DND-41 (cell line): ENCODE results near the gene PTPN1.

Experiments
- ATAC-seq: fragments of 200-7000 bp; cut with Tn5 transposase; 3 replicates; pipeline ENCODE4 v1.9.1; 2021; ENCODE audit warnings: low read depth; ENCODE audit not compliant: insufficient read depth
- DNase-seq: peaks from one replicate; pipeline ENCODE4 v3.0.0-alpha.2; 2020
- H2AFZ ChIP-seq: 2 replicates; pipeline ENCODE4 v1.6.0; 2012; ENCODE audit warnings: low read depth, low read length
- H3K27ac ChIP-seq: 2 replicates; pipeline ENCODE4 v1.5.1; 2012; ENCODE audit warnings: low read length, inconsistent platforms
- H3K27me3 ChIP-seq: fragments of 200-600 bp; sonication (generic); 2 replicates; pipeline ENCODE4 v1.6.0; 2012; ENCODE audit warnings: low read length, mild to moderate bottlenecking, inconsistent platforms; ENCODE audit not compliant: insufficient read depth, poor library complexity
- H3K36me3 ChIP-seq: 2 replicates; pipeline ENCODE4 v1.5.1; 2012; ENCODE audit warnings: low read length, inconsistent platforms; ENCODE audit not compliant: insufficient read depth
- H3K4me1 ChIP-seq: 2 replicates; pipeline ENCODE4 v1.5.1; 2012; ENCODE audit warnings: mild to moderate bottlenecking, low read length; ENCODE audit not compliant: insufficient read depth
- H3K4me2 ChIP-seq: 2 replicates; pipeline ENCODE4 v1.6.0; 2012; ENCODE audit warnings: mild to moderate bottlenecking, moderate library complexity, low read length, inconsistent platforms; ENCODE audit not compliant: insufficient read depth
- H3K4me3 ChIP-seq, 2 experiments: fragments of 200-600 bp in 1 of 2; shearing (Covaris generic) in 1 of 2; 2 replicates each; pipeline ENCODE4 v1.5.1; 2012 to 2016; ENCODE audit warnings: inconsistent platforms in 2 of 2, low read length in 2 of 2, mild to moderate bottlenecking in 2 of 2, low read depth in 1 of 2, moderate library complexity in 1 of 2
- H3K79me2 ChIP-seq: 2 replicates; pipeline ENCODE4 v1.6.0; 2012; ENCODE audit warnings: low read length, inconsistent platforms; ENCODE audit not compliant: insufficient read depth
- H3K9ac ChIP-seq: 2 replicates; pipeline ENCODE4 v1.6.0; 2012; ENCODE audit warnings: low read depth, mild to moderate bottlenecking, inconsistent platforms, low read length, moderate library complexity
- H3K9me3 ChIP-seq: 2 replicates; pipeline ENCODE4 v1.5.1; 2012; ENCODE audit warnings: low read length, moderate library complexity, mild to moderate bottlenecking, inconsistent platforms; ENCODE audit not compliant: insufficient read depth, severe bottlenecking
- H4K20me1 ChIP-seq: 2 replicates; pipeline ENCODE4 v1.6.0; 2012; ENCODE audit warnings: low read length; ENCODE audit not compliant: insufficient read depth
- EZH2 ChIP-seq: IDR thresholded peaks from 3 replicates; pipeline ENCODE4 v1.6.1; 2012; ENCODE audit warnings: borderline replicate concordance, low read depth, mild to moderate bottlenecking, moderate library complexity, low read length, inconsistent platforms; ENCODE audit not compliant: severe bottlenecking
- TF ChIP-seq, protein P1 (sequence below): IDR thresholded peaks from 2 replicates; pipeline ENCODE4 v1.5.1; 2012; ENCODE audit warnings: borderline replicate concordance, low read length, moderate library complexity, mild to moderate bottlenecking; ENCODE audit not compliant: poor library complexity, severe bottlenecking; ENCODE audit errors: extremely low read depth

PTPN1 gene

DNA sequence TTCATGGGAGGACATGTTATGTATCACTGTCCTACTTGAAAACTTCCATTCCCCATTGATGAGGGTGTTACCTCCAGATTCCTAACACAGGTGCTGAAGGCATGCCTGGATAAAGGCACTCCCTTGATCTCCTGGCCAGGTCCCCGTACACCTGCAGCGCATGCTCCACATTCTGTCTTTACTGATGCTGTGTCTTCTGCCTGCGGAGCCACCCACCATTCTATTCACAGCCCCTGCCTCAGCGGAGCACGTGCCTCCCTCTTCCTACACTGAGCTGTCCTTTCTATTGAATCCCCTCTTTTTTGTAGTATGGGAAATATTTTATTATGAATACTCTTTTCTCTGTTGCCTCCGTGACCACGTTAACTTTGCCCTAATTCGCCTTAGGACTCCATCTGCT lies 25.0 kb downstream of the PTPN1 start:
- TF ChIP-seq, protein P1, sequence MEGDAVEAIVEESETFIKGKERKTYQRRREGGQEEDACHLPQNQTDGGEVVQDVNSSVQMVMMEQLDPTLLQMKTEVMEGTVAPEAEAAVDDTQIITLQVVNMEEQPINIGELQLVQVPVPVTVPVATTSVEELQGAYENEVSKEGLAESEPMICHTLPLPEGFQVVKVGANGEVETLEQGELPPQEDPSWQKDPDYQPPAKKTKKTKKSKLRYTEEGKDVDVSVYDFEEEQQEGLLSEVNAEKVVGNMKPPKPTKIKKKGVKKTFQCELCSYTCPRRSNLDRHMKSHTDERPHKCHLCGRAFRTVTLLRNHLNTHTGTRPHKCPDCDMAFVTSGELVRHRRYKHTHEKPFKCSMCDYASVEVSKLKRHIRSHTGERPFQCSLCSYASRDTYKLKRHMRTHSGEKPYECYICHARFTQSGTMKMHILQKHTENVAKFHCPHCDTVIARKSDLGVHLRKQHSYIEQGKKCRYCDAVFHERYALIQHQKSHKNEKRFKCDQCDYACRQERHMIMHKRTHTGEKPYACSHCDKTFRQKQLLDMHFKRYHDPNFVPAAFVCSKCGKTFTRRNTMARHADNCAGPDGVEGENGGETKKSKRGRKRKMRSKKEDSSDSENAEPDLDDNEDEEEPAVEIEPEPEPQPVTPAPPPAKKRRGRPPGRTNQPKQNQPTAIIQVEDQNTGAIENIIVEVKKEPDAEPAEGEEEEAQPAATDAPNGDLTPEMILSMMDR: no peak
- TF ChIP-seq EZH2: no peak
- H3K27ac ChIP-seq: no peak overlapping the region
- H3K4me3 ChIP-seq: no peak overlapping the region
- H3K9ac ChIP-seq: no peak overlapping the region
- H3K4me2 ChIP-seq: no peak overlapping the region
- H2AFZ ChIP-seq: no peak overlapping the region
- no peaks in the 10 kb centered on the region for H3K27me3 ChIP-seq
- no peaks in the 10 kb centered on the region for H3K4me1 ChIP-seq
- H3K36me3 ChIP-seq: no peaks in the 10 kb centered on the region
- peaks cover 68% of the 10 kb centered on the region for H4K20me1 ChIP-seq
- H3K79me2 ChIP-seq: peaks cover 88% of the 10 kb centered on the region
- no peaks in the 10 kb centered on the region for H3K9me3 ChIP-seq
- ATAC-seq: no peak
- DNase-seq: no peak

GRCh38 chr20:50536333-50536732 lies 26.1 kb downstream of the PTPN1 start:
- H3K79me2 ChIP-seq: peaks cover 90% of the 10 kb centered on the region

GRCh38 chr20:50537546-50538201 lies 27.5 kb downstream of the PTPN1 start:
- DNase-seq (no peak), ATAC-seq (no peak)
- H3K9me3 ChIP-seq: no peaks in the 10 kb centered on the region
- H4K20me1 ChIP-seq: peaks cover 71% of the 10 kb centered on the region
- peaks cover 90% of the 10 kb centered on the region for H3K79me2 ChIP-seq
- H3K27ac ChIP-seq: no peak overlapping the region
- H3K4me3 ChIP-seq: no peak overlapping the region
- H2AFZ ChIP-seq: no peak overlapping the region
- no peaks in the 10 kb centered on the region for H3K4me1 ChIP-seq
- 0 out of 2 replicates have a peak, but pooled peaks cover 4% of the 10 kb centered on the region for H3K36me3 ChIP-seq
- no peak for TF ChIP-seq EZH2
- TF ChIP-seq, protein P1: no peak
- H3K4me2 ChIP-seq: no peak overlapping the region
- H3K27me3 ChIP-seq: no peaks in the 10 kb centered on the region
- H3K9ac ChIP-seq: no peak overlapping the region

More at GRCh38 chr20:50536333-50536732, 26.1 kb downstream of the PTPN1 start:
- TF ChIP-seq EZH2: no peak
- TF ChIP-seq, protein P1: no peak
- no peak overlapping the region for H3K27ac ChIP-seq
- DNase-seq: no peak
- no peaks in the 10 kb centered on the region for H3K27me3 ChIP-seq
- ATAC-seq: no peak
- no peak overlapping the region for H3K9ac ChIP-seq
- no peaks in the 10 kb centered on the region for H3K9me3 ChIP-seq
- no peaks in the 10 kb centered on the region for H3K4me1 ChIP-seq
- H3K4me2 ChIP-seq: no peak overlapping the region
- H3K4me3 ChIP-seq: no peak overlapping the region
- no peak overlapping the region for H2AFZ ChIP-seq
- 0 out of 2 replicates have a peak, but pooled peaks cover 4% of the 10 kb centered on the region for H3K36me3 ChIP-seq
- peaks cover 71% of the 10 kb centered on the region for H4K20me1 ChIP-seq
